GM12892 (cell line): ENCODE measurements around the gene SLC25A30.

Source experiments
- POLR2A ChIP-seq: IDR thresholded peaks from 2 replicates; pipeline ENCODE4 v1.6.1; 2011; ENCODE audit warnings: low read depth, low read length, control low read depth
- POLR2AphosphoS5 ChIP-seq: IDR thresholded peaks from 2 replicates; pipeline ENCODE4 v1.6.1; 2011; ENCODE audit warnings: low read depth, low read length, control low read depth
- TAF1 ChIP-seq: IDR thresholded peaks from 2 replicates; pipeline ENCODE4 v1.6.1; 2011; ENCODE audit warnings: low read depth, mild to moderate bottlenecking, control low read depth, low read length, borderline replicate concordance

DNA sequence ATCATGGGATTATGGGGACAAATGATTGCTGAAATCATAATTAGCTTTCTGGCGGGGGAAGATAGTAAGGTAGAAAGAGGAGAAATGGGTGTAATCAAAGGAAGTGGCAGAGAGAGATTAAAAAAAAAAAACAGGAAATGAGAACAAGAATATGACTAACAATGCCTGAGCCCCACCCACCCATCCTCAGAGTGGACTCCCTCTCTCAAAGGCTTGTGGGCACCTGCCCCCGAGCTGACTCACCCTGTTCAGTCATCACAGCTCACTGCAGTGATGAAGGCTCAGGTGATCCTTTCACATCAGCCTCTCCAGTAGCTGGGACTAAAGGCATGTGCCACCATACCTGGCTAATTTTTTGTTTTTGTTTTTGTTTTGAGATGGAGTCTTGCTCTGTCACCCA lies 50.8 kb downstream of the SLC25A30 start:
- TF ChIP-seq POLR2AphosphoS5 (no peak), TAF1 (no peak), POLR2A (no peak)
